Hematopoietic multipotent progenitor cell treated with erythropoietin and hydrocortisone succinate and interleukin-3 and kit ligand, for 6 days (in vitro differentiated cells): ENCODE measurements around the gene CD300C.
"Not testable (repeated sequence)": the region's sequence is repeated elsewhere in the genome, so short reads cannot be mapped to it uniquely, and the experiment has no call there.

Experiments used
- DNase-seq: peaks from one replicate; pipeline ENCODE4 v3.0.0-alpha.2; 2015

Gene CD300C

GRCh38 chr17:74508156-74508555, 37.8 kb downstream of the CD300C start:
- no peak for DNase-seq

GRCh38 chr17:74503949-74504348, 42.0 kb downstream of the CD300C start:
- not testable (repeated sequence) for DNase-seq

GRCh38 chr17:74502861-74503260, 43.1 kb downstream of the CD300C start:
- DNase-seq, result no peak

- DNase-seq, result no peak
These were observed 45.9 kb downstream of the CD300C start for GRCh38 chr17:74499992-74500391.

GRCh38 chr17:74497471-74497870, 48.4 kb downstream of the CD300C start:
- no peak for DNase-seq

- peak; percentile 82 for DNase-seq
These were observed 52.5 kb downstream of the CD300C start for GRCh38 chr17:74493331-74493833.

- DNase-seq, result peak; percentile 49
These were observed 54.3 kb downstream of the CD300C start for GRCh38 chr17:74491626-74492025.
